H1 (cell line): Measurements from ENCODE around the gene ZNF211. TPM values are rescaled to one million over a fixed set of nuclear protein-coding genes. Genes with fewer than 3 reads are reported as not detected.

Experiments
- BACH1 ChIP-seq: IDR thresholded peaks from 2 replicates; pipeline ENCODE4 v1.6.1; 2012; ENCODE audit warnings: low read length, improper control_type of control experiment
- CBX5 ChIP-seq: fragments of 300-800, 300-1000 bp; sonication (generic); IDR thresholded peaks from 2 replicates; pipeline ENCODE4 v1.7.1; 2016; ENCODE audit warnings: antibody characterized with exemption, low read length, low read depth
- CBX8 ChIP-seq: fragments of 300-800, 300-1000 bp; sonication (generic); IDR thresholded peaks from 2 replicates; pipeline ENCODE4 v1.7.1; 2016; ENCODE audit warnings: low read depth, low read length, borderline replicate concordance
- CEBPB ChIP-seq: IDR thresholded peaks from 2 replicates; pipeline ENCODE4 v1.6.1; 2012; ENCODE audit warnings: low read depth, low read length
- CREB1 ChIP-seq: IDR thresholded peaks from 2 replicates; pipeline ENCODE4 v1.6.1; 2012; ENCODE audit warnings: inconsistent platforms
- CTBP2 ChIP-seq: IDR thresholded peaks from 2 replicates; pipeline ENCODE4 v1.7.0; 2011; ENCODE audit warnings: borderline replicate concordance, mild to moderate bottlenecking, moderate library complexity, mixed read lengths, low read length; ENCODE audit not compliant: insufficient read depth, insufficient read length
- EP300 ChIP-seq, 2 experiments: IDR thresholded peaks; 1 replicate in 1 of 2; 2 replicates in 1 of 2; pipeline ENCODE4 v1.6.1; 2011 to 2012; ENCODE audit warnings: low read depth in 2 of 2, low read length in 2 of 2, mild to moderate bottlenecking in 2 of 2, borderline replicate concordance in 1 of 2, inconsistent platforms in 1 of 2, moderate library complexity in 1 of 2
- EZH2 ChIP-seq: fragments of 200-600 bp; sonication (generic); IDR thresholded peaks from 2 replicates; pipeline ENCODE4 v1.7.1; 2012; ENCODE audit warnings: low read depth, mild to moderate bottlenecking, moderate library complexity, low read length, inconsistent platforms; ENCODE audit not compliant: severe bottlenecking
- FOSL1 ChIP-seq: IDR thresholded peaks from 2 replicates; pipeline ENCODE4 v1.6.1; 2011; ENCODE audit warnings: mild to moderate bottlenecking, low read depth, low read length, moderate library complexity; ENCODE audit not compliant: insufficient read depth
- HDAC6 ChIP-seq: IDR thresholded peaks from one replicate; pipeline ENCODE4 v1.7.1; 2012; ENCODE audit warnings: low read depth, mild to moderate bottlenecking, inconsistent platforms, low read length, moderate library complexity
- JUN ChIP-seq: IDR thresholded peaks from 2 replicates; pipeline ENCODE4 v1.6.1; 2011; ENCODE audit warnings: low read depth, mild to moderate bottlenecking, improper control_type of control experiment, low read length
- JUND ChIP-seq: IDR thresholded peaks from 2 replicates; pipeline ENCODE4 v1.6.1; 2011; ENCODE audit warnings: mild to moderate bottlenecking, improper control_type of control experiment, low read length
- NANOG ChIP-seq: IDR thresholded peaks from 2 replicates; pipeline ENCODE4 v1.6.1; 2011; ENCODE audit warnings: low read length, low read depth, mild to moderate bottlenecking, inconsistent platforms; ENCODE audit not compliant: insufficient read depth, poor library complexity, severe bottlenecking
- POLR2A ChIP-seq, 2 experiments: IDR thresholded peaks; 1 replicate in 1 of 2; 2 replicates in 1 of 2; pipeline ENCODE4 v1.6.1; 2011; ENCODE audit warnings: low read depth in 2 of 2, low read length in 2 of 2, mild to moderate bottlenecking in 2 of 2; ENCODE audit errors: control extremely low read depth in 1 of 2
- RBBP5 ChIP-seq: IDR thresholded peaks from 2 replicates; pipeline ENCODE4 v1.7.1; 2012; ENCODE audit warnings: low read depth, mild to moderate bottlenecking, inconsistent platforms, low read length, moderate library complexity, borderline replicate concordance
- SIRT6 ChIP-seq: IDR thresholded peaks from one replicate; pipeline ENCODE4 v1.7.1; 2012; ENCODE audit warnings: low read length, inconsistent platforms
- SIX5 ChIP-seq: IDR thresholded peaks from 2 replicates; pipeline ENCODE4 v1.6.1; 2011; ENCODE audit warnings: mild to moderate bottlenecking, low read depth, low read length
- SP1 ChIP-seq: IDR thresholded peaks from 2 replicates; pipeline ENCODE4 v1.6.1; 2011; ENCODE audit warnings: low read depth, low read length
- SP2 ChIP-seq: IDR thresholded peaks from 2 replicates; pipeline ENCODE4 v1.6.1; 2012; ENCODE audit warnings: mild to moderate bottlenecking, low read length, inconsistent platforms
- YY1 ChIP-seq: IDR thresholded peaks from 2 replicates; pipeline ENCODE4 v1.6.1; 2011; ENCODE audit warnings: low read depth, mild to moderate bottlenecking, low read length
- polyA plus RNA-seq, 7 experiments: library from polyadenylated mRNA; depleted of rRNA in 3 of 7; stranded (reverse) in 5 of 7; unstranded in 2 of 7; fragments of >200 nt in 5 of 7; fragments of 200-250 nt in 2 of 7; gene quantifications; 1 replicate in 5 of 7; 2 replicates in 1 of 7; 4 replicates in 1 of 7; pipeline versions ENCODE4 v1.2.1 to v1.2.3, GENCODE V29; 2011 to 2013; ENCODE audit warnings: missing spikeins in 2 of 7, mixed read lengths in 2 of 7
- total RNA-seq: library from RNA; stranded (reverse); fragmentation: NEBNext Ultra II Directional; extraction: Animal tissue kit (Norgen Biotek cat#: 25700); gene quantifications from 2 replicates; pipeline ENCODE4 v1.2.1, GENCODE V29; 2021
- TF ChIP-seq, protein P1 (sequence below): IDR thresholded peaks from 2 replicates; pipeline ENCODE4 v1.6.1; 2011; ENCODE audit warnings: low read length, improper control_type of control experiment
- TF ChIP-seq, protein P2 (sequence below): IDR thresholded peaks from 2 replicates; pipeline ENCODE4 v1.6.1; 2011; ENCODE audit warnings: low read depth, mild to moderate bottlenecking, low read length; ENCODE audit not compliant: insufficient read depth
- TF ChIP-seq, protein P3 (sequence below): IDR thresholded peaks from 2 replicates; pipeline ENCODE4 v1.6.1; 2012; ENCODE audit warnings: inconsistent platforms

ZNF211 gene
- total and polyA plus RNA-seq, 2 of the 8 experiments (the other 6 are each of a cell fraction or from before 2014, with no cell fraction given), result 7.5 to 15.7 TPM

DNA sequence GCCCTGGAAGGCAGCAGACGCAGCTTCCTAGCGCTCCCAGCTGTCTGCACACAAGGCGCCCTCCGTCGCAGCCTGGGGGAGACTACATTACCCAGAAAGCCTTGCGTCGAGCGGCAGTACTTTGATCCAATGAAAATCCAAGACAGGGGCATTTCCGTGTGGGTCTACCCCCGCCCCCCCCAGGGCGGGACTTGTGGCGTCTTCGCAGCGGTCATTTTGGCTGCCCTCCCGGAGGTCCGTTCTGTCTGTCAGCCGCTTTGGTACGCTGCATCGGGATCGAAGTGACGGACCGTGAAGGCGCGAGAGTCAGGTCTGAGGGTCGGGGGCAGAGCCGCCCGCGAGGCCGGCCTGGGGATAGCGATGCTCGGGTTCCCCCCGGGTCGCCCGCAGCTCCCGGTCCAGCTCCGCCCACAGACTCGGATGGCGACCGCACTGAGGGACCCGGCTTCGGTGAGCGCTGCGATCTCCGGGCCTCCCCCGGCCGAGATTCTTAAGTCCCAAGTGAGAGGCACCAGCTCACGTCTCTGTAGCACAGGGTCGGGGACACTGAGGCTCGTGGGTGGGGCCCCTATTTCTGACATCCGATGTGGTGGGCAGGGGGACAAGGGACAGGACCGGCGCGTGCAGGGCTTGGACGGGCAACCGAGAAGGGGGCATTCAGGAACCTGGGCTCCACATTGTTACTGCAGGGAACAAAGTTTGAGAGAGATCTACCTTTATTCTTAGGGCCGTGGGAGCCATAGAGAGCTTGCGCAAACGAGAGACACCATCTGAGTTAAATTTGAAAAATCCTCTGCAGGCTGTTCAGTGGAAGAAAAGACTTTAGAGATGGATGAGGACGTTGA, at the start of gene ZNF211 (continued):
- TF ChIP-seq, protein P1, sequence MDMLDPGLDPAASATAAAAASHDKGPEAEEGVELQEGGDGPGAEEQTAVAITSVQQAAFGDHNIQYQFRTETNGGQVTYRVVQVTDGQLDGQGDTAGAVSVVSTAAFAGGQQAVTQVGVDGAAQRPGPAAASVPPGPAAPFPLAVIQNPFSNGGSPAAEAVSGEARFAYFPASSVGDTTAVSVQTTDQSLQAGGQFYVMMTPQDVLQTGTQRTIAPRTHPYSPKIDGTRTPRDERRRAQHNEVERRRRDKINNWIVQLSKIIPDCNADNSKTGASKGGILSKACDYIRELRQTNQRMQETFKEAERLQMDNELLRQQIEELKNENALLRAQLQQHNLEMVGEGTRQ, result no peak
- TF ChIP-seq, protein P2, sequence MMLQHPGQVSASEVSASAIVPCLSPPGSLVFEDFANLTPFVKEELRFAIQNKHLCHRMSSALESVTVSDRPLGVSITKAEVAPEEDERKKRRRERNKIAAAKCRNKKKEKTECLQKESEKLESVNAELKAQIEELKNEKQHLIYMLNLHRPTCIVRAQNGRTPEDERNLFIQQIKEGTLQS, result no peak
- TF ChIP-seq CREB1, result peak; percentile 59
- no peak for TF ChIP-seq BACH1
- peak; percentile 68; the same call in 1 of the 2 replicates for TF ChIP-seq RBBP5
- no peak for TF ChIP-seq CBX8
- TF ChIP-seq, protein P3, sequence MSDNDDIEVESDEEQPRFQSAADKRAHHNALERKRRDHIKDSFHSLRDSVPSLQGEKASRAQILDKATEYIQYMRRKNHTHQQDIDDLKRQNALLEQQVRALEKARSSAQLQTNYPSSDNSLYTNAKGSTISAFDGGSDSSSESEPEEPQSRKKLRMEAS, result no peak
- no peak for TF ChIP-seq NANOG
- peak in 1 of 2 experiments; percentile 39; a peak in 1 of 3 replicates for TF ChIP-seq POLR2A (IDR thresholded peaks at IDR 0.05; ENCODE audit: control extremely low read depth in 1 of 2, low read depth in 2 of 2, low read length in 2 of 2)
- no peak for TF ChIP-seq SIRT6
- TF ChIP-seq HDAC6, result no peak
- TF ChIP-seq CBX5, result no peak
- no peak for TF ChIP-seq FOSL1
- peak; percentile 54 for TF ChIP-seq SP2
- TF ChIP-seq CTBP2, result no peak
- TF ChIP-seq SP1, result peak; percentile 95
- TF ChIP-seq SIX5, result peak; percentile 81
- TF ChIP-seq JUND, result no peak
- no peak for TF ChIP-seq EZH2
- TF ChIP-seq JUN, result no peak
- no peak for TF ChIP-seq EP300 (IDR thresholded peaks at IDR 0.05; ENCODE audit: borderline replicate concordance in 1 of 2, low read depth in 2 of 2, low read length in 2 of 2)
- peak; percentile 81 for TF ChIP-seq YY1
- TF ChIP-seq CEBPB, result no peak
